Gastrocnemius medialis (tissue), 4 donors: ENCODE data around the gene ADCY1. TPM values are rescaled to one million over a fixed set of nuclear protein-coding genes. Genes with fewer than 3 reads are reported as not detected.
"Not testable (repeated sequence)": the region's sequence is repeated elsewhere in the genome, so short reads cannot be mapped to it uniquely, and the experiment has no call there.

Source experiments
- ATAC-seq, 2 donors: fragments of 150-250 bp; one replicate each; pipeline ENCODE4 v1.9.1; 2016
- DNase-seq, 2 donors: peaks; one replicate each; pipeline ENCODE4 v3.0.0-alpha.2; 2019
- H3K27ac ChIP-seq, 4 donors: fragments of 200-600 bp; sonication (generic); 1 replicate in 1 of 4; 2 replicates in 3 of 4; pipeline ENCODE4 v1.5.1; 2016 to 2018; ENCODE audit warnings: mild to moderate bottlenecking in 2 of 4, moderate library complexity in 1 of 4
- H3K27me3 ChIP-seq, 3 donors: fragments of 200-600 bp; sonication (generic) in 2 of 3; 1 replicate in 1 of 3; 2 replicates in 2 of 3; pipeline versions ENCODE4 v1.5.1 to v1.6.0; 2016 to 2019; ENCODE audit warnings: mild to moderate bottlenecking in 1 of 3, moderate library complexity in 1 of 3
- H3K36me3 ChIP-seq, 2 donors: fragments of 200-600 bp; sonication (generic) in 1 of 2; one replicate each; pipeline ENCODE4 v1.5.1; 2017 to 2018
- H3K4me1 ChIP-seq, 2 donors: fragments of 200-600 bp; sonication (generic) in 1 of 2; one replicate each; pipeline ENCODE4 v1.5.1; 2016 to 2017; ENCODE audit warnings: mild to moderate bottlenecking in 2 of 2
- H3K4me3 ChIP-seq, 4 donors: fragments of 200-600 bp; sonication (generic) in 3 of 4; 1 replicate in 1 of 4; 2 replicates in 3 of 4; pipeline ENCODE4 v1.5.1; 2016 to 2019; ENCODE audit warnings: mild to moderate bottlenecking in 2 of 4
- H3K9me3 ChIP-seq, 3 donors: fragments of 200-600 bp; sonication (generic) in 2 of 3; 1 replicate in 1 of 3; 2 replicates in 2 of 3; pipeline ENCODE4 v1.5.1; 2016 to 2019
- POLR2A ChIP-seq, 2 donors: fragments of 450-650 bp; IDR thresholded peaks; one replicate each; pipeline ENCODE4 v1.6.1; 2017; ENCODE audit warnings: antibody characterized with exemption in 2 of 2, mild to moderate bottlenecking in 2 of 2, moderate library complexity in 2 of 2
- in situ Hi-C, 4 donors: fragments of 200-750 bp; cut with MboI; loops; one replicate each; pipeline versions ENCODE4 v1.15.0 to v1.8.0; 2017; ENCODE audit warnings: low sequenced_read_pairs in 4 of 4
- intact Hi-C: fragments of 100-400 bp; cut with DNase I; formaldehyde crosslinking; loops from one replicate; pipeline ENCODE4 v1.15.1; 2023; ENCODE audit warnings: low total_unique reads
- total RNA-seq, 4 donors: library from RNA; depleted of rRNA; stranded (reverse); fragments of >200 nt; gene quantifications; one replicate each; pipeline versions ENCODE4 v1.1.0 to v1.2.3, GENCODE V29; 2016
- TF ChIP-seq, protein P1 (sequence below), 5 experiments: fragments of 450-650 bp in 3 of 5; fragments of 200-600 bp in 2 of 5; sonication (generic) in 2 of 5; IDR thresholded peaks in 4 of 5; conservative IDR thresholded peaks in 1 of 5; 1 replicate in 4 of 5; 2 replicates in 1 of 5; pipeline ENCODE4 v1.5.1; 2016 to 2019; ENCODE audit warnings: antibody characterized with exemption in 5 of 5, mild to moderate bottlenecking in 3 of 5, moderate library complexity in 3 of 5

Gene ADCY1
- 1 to 10 TPM in 3 of 4 donors, under 1 TPM in 1; 0.42 to 3.5 (median 1.4) TPM for total RNA-seq

DNA sequence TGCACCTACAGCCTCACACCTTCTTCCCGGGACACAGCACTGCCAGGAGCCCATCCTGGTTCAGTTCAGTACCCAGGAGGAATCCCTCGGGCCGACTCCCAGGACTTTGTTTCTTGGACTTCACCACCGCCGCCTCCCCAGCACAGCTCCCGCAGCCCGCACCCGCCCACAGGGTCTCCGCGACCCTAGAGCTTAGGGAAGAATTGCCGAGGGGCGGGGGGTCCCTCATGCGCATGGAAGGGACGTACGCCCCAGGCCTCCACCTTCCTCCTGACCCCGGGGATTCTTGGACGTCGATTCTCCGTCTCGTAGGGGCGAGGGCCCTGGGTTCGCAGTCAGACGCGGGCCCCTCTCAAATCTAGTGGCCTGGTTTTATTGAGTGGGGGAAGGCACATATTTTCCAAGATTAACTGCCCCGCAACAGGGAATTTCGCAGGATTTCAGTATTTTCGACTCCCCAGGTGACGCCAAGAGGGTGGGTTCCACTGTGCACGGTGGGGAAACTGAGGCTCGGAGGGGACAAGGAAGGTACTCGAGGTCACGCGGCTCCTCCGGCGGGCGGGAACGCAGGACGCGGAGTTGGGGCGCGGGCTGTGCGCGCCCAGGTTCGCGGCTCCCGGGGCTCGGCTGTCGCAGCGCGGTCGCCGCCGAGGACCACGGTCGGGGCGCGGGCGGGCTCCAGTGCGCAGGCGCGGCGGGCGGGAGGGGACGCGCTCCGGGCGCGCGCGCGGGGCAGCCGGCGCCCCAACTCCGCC, at the start of gene ADCY1:
ADCY1 (plus strand) TSS at position 708 of the 755 bp plus-strand sequence. CDS start 176 bp downstream, outside the sequence.
- H3K27me3 ChIP-seq, result peaks cover 0 to 9% (median 0%) of the 10 kb centered on the region in 3 donors
- intact Hi-C loops (no loop called here), in situ Hi-C loops (no loop called here)
- H3K9me3 ChIP-seq, result no peaks in the 10 kb centered on the region
- peak within 1 kb of the TSS; percentile 57 to 68 (median 60) for H3K4me3 ChIP-seq
- peaks cover 4 to 11% of the 10 kb centered on the region in 2 donors for H3K4me1 ChIP-seq
- no peak within 1 kb of the TSS for H3K27ac ChIP-seq
- H3K36me3 ChIP-seq, result no peaks in the 10 kb centered on the region
- TF ChIP-seq, protein P1, sequence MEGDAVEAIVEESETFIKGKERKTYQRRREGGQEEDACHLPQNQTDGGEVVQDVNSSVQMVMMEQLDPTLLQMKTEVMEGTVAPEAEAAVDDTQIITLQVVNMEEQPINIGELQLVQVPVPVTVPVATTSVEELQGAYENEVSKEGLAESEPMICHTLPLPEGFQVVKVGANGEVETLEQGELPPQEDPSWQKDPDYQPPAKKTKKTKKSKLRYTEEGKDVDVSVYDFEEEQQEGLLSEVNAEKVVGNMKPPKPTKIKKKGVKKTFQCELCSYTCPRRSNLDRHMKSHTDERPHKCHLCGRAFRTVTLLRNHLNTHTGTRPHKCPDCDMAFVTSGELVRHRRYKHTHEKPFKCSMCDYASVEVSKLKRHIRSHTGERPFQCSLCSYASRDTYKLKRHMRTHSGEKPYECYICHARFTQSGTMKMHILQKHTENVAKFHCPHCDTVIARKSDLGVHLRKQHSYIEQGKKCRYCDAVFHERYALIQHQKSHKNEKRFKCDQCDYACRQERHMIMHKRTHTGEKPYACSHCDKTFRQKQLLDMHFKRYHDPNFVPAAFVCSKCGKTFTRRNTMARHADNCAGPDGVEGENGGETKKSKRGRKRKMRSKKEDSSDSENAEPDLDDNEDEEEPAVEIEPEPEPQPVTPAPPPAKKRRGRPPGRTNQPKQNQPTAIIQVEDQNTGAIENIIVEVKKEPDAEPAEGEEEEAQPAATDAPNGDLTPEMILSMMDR (IDR thresholded peaks at IDR 0.05 in 4 of 5, conservative IDR thresholded peaks at IDR 0.05 in 1 of 5), result no peak
- TF ChIP-seq POLR2A (IDR thresholded peaks at IDR 0.05), result no peak
- ATAC-seq (no peak), DNase-seq (no peak)

DNA sequence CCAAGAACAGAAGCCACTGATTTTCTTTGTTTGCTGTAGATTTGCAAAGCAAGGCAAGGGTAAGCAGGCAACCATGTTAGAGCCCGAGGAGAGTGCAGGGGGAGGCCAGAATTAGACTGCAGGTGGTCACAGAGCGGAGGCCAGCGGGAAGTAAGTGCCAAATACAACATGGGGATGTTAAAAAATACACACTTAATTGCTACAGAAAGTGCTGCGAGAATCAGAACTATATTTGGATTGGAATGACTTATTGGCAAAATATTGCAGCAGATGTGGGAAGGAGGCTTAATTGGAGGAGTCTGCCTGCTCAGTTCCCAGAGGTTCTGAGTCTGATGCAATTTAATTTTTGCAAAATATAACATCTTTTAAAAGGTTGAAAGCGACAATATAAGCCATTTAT, 49.7 kb upstream of the ADCY1 start:
- DNase-seq (no peak), ATAC-seq (peak in 1 of 2 donors; percentile 65)
- Histone ChIP-seq H3K36me3 (no peaks in the 10 kb centered on the region), H3K4me1 (no peaks in the 10 kb centered on the region), H3K4me3 (no peak overlapping the region), H3K27ac (no peak overlapping the region), H3K9me3 (no peaks in the 10 kb centered on the region), H3K27me3 (no peaks in the 10 kb centered on the region)
- intact Hi-C loops (no loop called here), in situ Hi-C loops (no loop called here)
- TF ChIP-seq, protein P1 (IDR thresholded peaks at IDR 0.05 in 4 of 5, conservative IDR thresholded peaks at IDR 0.05 in 1 of 5), result no peak
- no peak for TF ChIP-seq POLR2A (IDR thresholded peaks at IDR 0.05)

DNA sequence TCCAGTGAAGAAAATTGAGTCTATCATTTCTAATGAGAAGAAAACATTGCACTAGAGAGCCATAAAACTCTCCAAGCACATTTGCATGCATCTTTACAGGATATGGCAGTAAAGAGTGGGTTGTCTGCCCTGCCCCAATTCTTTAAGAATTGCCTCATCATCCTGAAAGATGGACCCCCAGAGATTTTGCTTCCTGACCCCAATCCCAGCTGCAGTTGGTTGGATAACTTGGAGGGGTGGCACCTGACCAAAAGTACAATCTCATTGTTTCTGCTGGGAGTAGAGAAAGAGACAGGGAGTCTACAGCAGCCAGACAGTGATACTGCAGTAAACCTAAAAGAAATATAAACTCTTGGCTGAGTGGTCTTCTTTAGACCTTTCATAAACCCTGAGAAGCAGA, 49.1 kb upstream of the ADCY1 start:
- Histone ChIP-seq H3K9me3 (no peaks in the 10 kb centered on the region), H3K4me3 (no peak overlapping the region), H3K27ac (no peak overlapping the region), H3K36me3 (no peaks in the 10 kb centered on the region), H3K4me1 (no peaks in the 10 kb centered on the region), H3K27me3 (no peaks in the 10 kb centered on the region)
- intact Hi-C loops (no loop called here), in situ Hi-C loops (no loop called here)
- TF ChIP-seq, protein P1 (IDR thresholded peaks at IDR 0.05 in 4 of 5, conservative IDR thresholded peaks at IDR 0.05 in 1 of 5), result no peak
- no peak for TF ChIP-seq POLR2A (IDR thresholded peaks at IDR 0.05)
- ATAC-seq (no peak), DNase-seq (no peak)

DNA sequence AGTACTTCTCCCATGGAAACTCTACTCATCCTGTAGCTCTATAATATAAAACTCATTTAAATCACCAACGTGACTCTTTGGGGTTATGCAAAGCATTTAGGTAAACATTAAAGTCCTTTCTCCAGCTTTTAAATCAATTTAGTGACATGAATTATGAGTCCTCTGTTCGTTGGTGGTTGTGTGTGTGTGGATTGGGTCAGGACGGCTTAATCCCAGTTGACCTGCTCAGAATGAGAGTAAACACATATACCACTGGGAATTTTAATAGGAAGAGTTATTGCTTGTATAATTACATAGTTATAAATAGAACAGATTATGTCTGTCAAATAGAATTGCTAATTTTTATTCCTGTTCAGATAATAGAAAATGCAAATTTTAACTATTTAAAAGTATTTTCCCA, 30.7 kb upstream of the ADCY1 start:
- Histone ChIP-seq H3K36me3 (no peaks in the 10 kb centered on the region), H3K4me3 (no peak overlapping the region), H3K27me3 (no peaks in the 10 kb centered on the region), H3K4me1 (no peaks in the 10 kb centered on the region), H3K27ac (no peak overlapping the region), H3K9me3 (no peaks in the 10 kb centered on the region)
- TF ChIP-seq, protein P1 (IDR thresholded peaks at IDR 0.05 in 4 of 5, conservative IDR thresholded peaks at IDR 0.05 in 1 of 5), result no peak
- no peak for TF ChIP-seq POLR2A (IDR thresholded peaks at IDR 0.05)
- no peak for DNase-seq
- intact Hi-C loops, result no loop called here
- no peak for ATAC-seq
- in situ Hi-C loops, result no loop called here

DNA sequence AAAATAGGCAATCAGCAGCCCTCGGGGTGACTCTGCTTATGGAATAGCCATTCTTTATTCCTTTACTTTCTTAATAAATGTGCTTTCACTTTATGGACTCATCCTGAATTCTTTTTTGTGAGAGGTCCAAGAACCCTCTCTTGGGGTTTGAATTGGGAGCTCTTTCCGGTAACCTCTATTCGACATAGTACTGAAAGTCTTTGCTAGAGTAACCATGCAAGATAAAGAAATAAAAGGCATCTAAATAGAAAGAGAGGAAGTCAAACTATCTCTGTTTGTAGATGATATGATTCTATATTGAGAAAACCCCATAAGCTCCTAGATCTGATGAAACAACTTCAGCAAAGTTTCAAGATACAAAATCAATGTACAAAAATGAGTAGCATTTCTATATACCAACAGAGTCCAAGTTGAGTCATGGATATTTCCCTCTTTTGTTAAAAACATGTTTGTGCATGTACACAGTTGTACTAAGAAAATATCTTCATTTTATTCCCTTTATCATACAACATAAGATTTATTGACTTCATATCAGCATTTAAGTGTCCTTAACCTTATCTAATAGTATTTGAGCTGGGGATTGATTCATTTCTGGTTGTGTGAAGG, 29.0 kb upstream of the ADCY1 start:
- in situ Hi-C loops, H3K4me3 ChIP-seq, intact Hi-C loops, H3K4me1 ChIP-seq, H3K36me3 ChIP-seq, H3K27me3 ChIP-seq, H3K27ac ChIP-seq, DNase-seq, ATAC-seq, H3K9me3 ChIP-seq: not testable (repeated sequence)

DNA sequence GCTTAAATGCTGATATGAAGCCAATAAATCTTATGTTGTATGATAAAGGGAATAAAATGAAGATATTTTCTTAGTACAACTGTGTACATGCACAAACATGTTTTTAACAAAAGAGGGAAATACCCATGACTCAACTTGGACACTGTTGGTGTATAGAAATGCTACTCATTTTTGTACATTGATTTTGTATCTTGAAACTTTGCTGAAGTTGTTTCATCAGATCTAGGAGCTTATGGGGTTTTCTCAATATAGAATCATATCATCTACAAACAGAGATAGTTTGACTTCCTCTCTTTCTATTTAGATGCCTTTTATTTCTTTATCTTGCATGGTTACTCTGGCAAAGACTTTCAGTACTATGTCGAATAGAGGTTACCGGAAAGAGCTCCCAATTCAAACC, 25.3 kb upstream of the ADCY1 start:
- H3K4me1 ChIP-seq, H3K27ac ChIP-seq, H3K36me3 ChIP-seq, in situ Hi-C loops, intact Hi-C loops, H3K27me3 ChIP-seq, H3K9me3 ChIP-seq, DNase-seq, ATAC-seq, H3K4me3 ChIP-seq: not testable (repeated sequence)
